CD1c-positive myeloid dendritic cell (primary cell): Measurements from ENCODE around the gene TAS2R19.
"Not testable (repeated sequence)": the region's sequence is repeated elsewhere in the genome, so short reads cannot be mapped to it uniquely, and the experiment has no call there.

ENCODE experiments used
- DNase-seq: peaks from one replicate; pipeline ENCODE4 v3.0.0-alpha.2; 2016; ENCODE audit errors: extremely low spot score

Gene TAS2R19

GRCh38 chr12:11022520-11022919 is at the start of gene TAS2R19:
Gene TAS2R19 (minus strand): TSS chr12:11022620. CDS start chr12:11022571, 49 bp downstream.
- DNase-seq, result no peak

GRCh38 chr12:11071414-11071813 is 49.0 kb upstream of the TAS2R19 start:
- DNase-seq, result no peak

- DNase-seq, result no peak
Measured at GRCh38 chr12:11070999-11071398, 48.6 kb upstream of the TAS2R19 start.

- DNase-seq, result no peak
Measured at GRCh38 chr12:11069854-11070365, 47.5 kb upstream of the TAS2R19 start.

GRCh38 chr12:11067514-11067913 is 45.1 kb upstream of the TAS2R19 start:
- DNase-seq, result no peak

GRCh38 chr12:11062194-11062593 is 39.8 kb upstream of the TAS2R19 start, which contains the start of gene TAS2R46:
Gene TAS2R46 (minus strand): TSS chr12:11062294. CDS start chr12:11062294, 0 bp downstream.
- DNase-seq, result not testable (repeated sequence)

GRCh38 chr12:11059784-11060183 is 37.4 kb upstream of the TAS2R19 start:
- DNase-seq, result no peak

- no peak for DNase-seq
Measured at GRCh38 chr12:11059041-11059440, 36.6 kb upstream of the TAS2R19 start.

GRCh38 chr12:11055306-11055705 is 32.9 kb upstream of the TAS2R19 start:
- DNase-seq, result no peak

- DNase-seq, result not testable (repeated sequence)
Measured at GRCh38 chr12:11049806-11050531, 27.5 kb upstream of the TAS2R19 start.

- DNase-seq, result not testable (repeated sequence)
Measured at GRCh38 chr12:11041366-11041765, 18.9 kb upstream of the TAS2R19 start.

GRCh38 chr12:11040162-11040561 is 17.7 kb upstream of the TAS2R19 start:
- DNase-seq, result no peak

- no peak for DNase-seq
Measured at GRCh38 chr12:11039171-11039570, 16.8 kb upstream of the TAS2R19 start.

GRCh38 chr12:11033959-11034358 is 11.5 kb upstream of the TAS2R19 start:
- DNase-seq, result not testable (repeated sequence)

- no peak for DNase-seq
Measured at GRCh38 chr12:11031307-11031706, 8.9 kb upstream of the TAS2R19 start, which contains the start of gene TAS2R31. Gene TAS2R31 (minus strand): TSS chr12:11031407. CDS start chr12:11031335, 72 bp downstream.

GRCh38 chr12:11026118-11026517 is 3.7 kb upstream of the TAS2R19 start:
- DNase-seq, result no peak

- DNase-seq, result no peak
Measured at GRCh38 chr12:11023387-11023786, 967 bp upstream of the TAS2R19 start.

GRCh38 chr12:11016937-11017336 is 5.5 kb downstream of the TAS2R19 start:
- no peak for DNase-seq

GRCh38 chr12:11015775-11016430 is 6.5 kb downstream of the TAS2R19 start:
- DNase-seq, result no peak

- DNase-seq, result no peak
Measured at GRCh38 chr12:11014234-11014633, 8.2 kb downstream of the TAS2R19 start.

- DNase-seq, result no peak
Measured at GRCh38 chr12:11007608-11008007, 14.8 kb downstream of the TAS2R19 start.

GRCh38 chr12:10998204-10998603 is 24.2 kb downstream of the TAS2R19 start, which contains the start of gene TAS2R20:
Gene TAS2R20 (minus strand): TSS chr12:10998304. CDS start chr12:10997875, 429 bp downstream.
- no peak for DNase-seq

GRCh38 chr12:10994307-10994706 is 28.1 kb downstream of the TAS2R19 start:
- no peak for DNase-seq
